Hindlimb muscle (tissue), 1 donor: Measurements from ENCODE around the gene P4HA1. TPM values are rescaled to one million over a fixed set of nuclear protein-coding genes. Genes with fewer than 3 reads are reported as not detected.
"Not testable (repeated sequence)": the region's sequence is repeated elsewhere in the genome, so short reads cannot be mapped to it uniquely, and the experiment has no call there.

Source experiments
- DNase-seq: peaks from one replicate; pipeline ENCODE4 v3.0.0-alpha.2; 2013
- polyA plus RNA-seq: library from polyadenylated mRNA; unstranded; fragments of 120-200 nt; gene quantifications from one replicate; pipeline ENCODE4 v1.2.1, GENCODE V29; 2013; ENCODE audit not compliant: insufficient read length

P4HA1 gene
- polyA plus RNA-seq, 1 donor, result 39.0 TPM

GRCh38 chr10:73042130-73042529 lies 54.5 kb downstream of the P4HA1 start:
- no peak for DNase-seq

GRCh38 chr10:73039635-73040034 lies 57.0 kb downstream of the P4HA1 start:
- DNase-seq, result no peak

GRCh38 chr10:73036285-73036684 lies 60.4 kb downstream of the P4HA1 start:
- DNase-seq, result not testable (repeated sequence)

GRCh38 chr10:73032536-73032935 lies 64.1 kb downstream of the P4HA1 start:
- no peak for DNase-seq

- not testable (repeated sequence) for DNase-seq
Measured at GRCh38 chr10:73026623-73027022, 70.0 kb downstream of the P4HA1 start.

GRCh38 chr10:73023455-73024070 lies 73.1 kb downstream of the P4HA1 start:
- DNase-seq, result not testable (repeated sequence)

GRCh38 chr10:73022961-73023360 lies 73.7 kb downstream of the P4HA1 start:
- not testable (repeated sequence) for DNase-seq

GRCh38 chr10:73021538-73022164 lies 75.0 kb downstream of the P4HA1 start:
- DNase-seq, result not testable (repeated sequence)

GRCh38 chr10:73021050-73021449 lies 75.6 kb downstream of the P4HA1 start:
- DNase-seq, result no peak

- no peak for DNase-seq
Measured at GRCh38 chr10:73019100-73019499, 77.6 kb downstream of the P4HA1 start.

- DNase-seq, result no peak
Measured at GRCh38 chr10:73018632-73019031, 78.0 kb downstream of the P4HA1 start.

GRCh38 chr10:73017955-73018480 lies 78.6 kb downstream of the P4HA1 start:
- no peak for DNase-seq

- no peak for DNase-seq
Measured at GRCh38 chr10:73015779-73016178, 80.9 kb downstream of the P4HA1 start.

- DNase-seq, result no peak
Measured at GRCh38 chr10:73003822-73004221, 92.8 kb downstream of the P4HA1 start.

GRCh38 chr10:73000973-73001372 lies 95.7 kb downstream of the P4HA1 start:
- no peak for DNase-seq

- no peak for DNase-seq
Measured at GRCh38 chr10:72997099-72997498, 99.6 kb downstream of the P4HA1 start.

GRCh38 chr10:72995459-72995858 lies 101.2 kb downstream of the P4HA1 start:
- not testable (repeated sequence) for DNase-seq

GRCh38 chr10:72989771-72990170 lies 106.9 kb downstream of the P4HA1 start:
- not testable (repeated sequence) for DNase-seq

GRCh38 chr10:72984618-72985017 lies 112.0 kb downstream of the P4HA1 start:
- DNase-seq, result not testable (repeated sequence)

GRCh38 chr10:72981882-72982529 lies 114.7 kb downstream of the P4HA1 start:
- DNase-seq, result no peak

- no peak for DNase-seq
Measured at GRCh38 chr10:72981028-72981881, 115.4 kb downstream of the P4HA1 start.

GRCh38 chr10:72980348-72980747 lies 116.3 kb downstream of the P4HA1 start:
- no peak for DNase-seq

- no peak for DNase-seq
Measured at GRCh38 chr10:72979709-72980108, 117.0 kb downstream of the P4HA1 start.
